ENCODE measurements around the gene SIPA1.
"Not testable (repeated sequence)": the region's sequence is repeated elsewhere in the genome, so short reads cannot be mapped to it uniquely, and the experiment has no call there.

The SIPA1 gene

DNA sequence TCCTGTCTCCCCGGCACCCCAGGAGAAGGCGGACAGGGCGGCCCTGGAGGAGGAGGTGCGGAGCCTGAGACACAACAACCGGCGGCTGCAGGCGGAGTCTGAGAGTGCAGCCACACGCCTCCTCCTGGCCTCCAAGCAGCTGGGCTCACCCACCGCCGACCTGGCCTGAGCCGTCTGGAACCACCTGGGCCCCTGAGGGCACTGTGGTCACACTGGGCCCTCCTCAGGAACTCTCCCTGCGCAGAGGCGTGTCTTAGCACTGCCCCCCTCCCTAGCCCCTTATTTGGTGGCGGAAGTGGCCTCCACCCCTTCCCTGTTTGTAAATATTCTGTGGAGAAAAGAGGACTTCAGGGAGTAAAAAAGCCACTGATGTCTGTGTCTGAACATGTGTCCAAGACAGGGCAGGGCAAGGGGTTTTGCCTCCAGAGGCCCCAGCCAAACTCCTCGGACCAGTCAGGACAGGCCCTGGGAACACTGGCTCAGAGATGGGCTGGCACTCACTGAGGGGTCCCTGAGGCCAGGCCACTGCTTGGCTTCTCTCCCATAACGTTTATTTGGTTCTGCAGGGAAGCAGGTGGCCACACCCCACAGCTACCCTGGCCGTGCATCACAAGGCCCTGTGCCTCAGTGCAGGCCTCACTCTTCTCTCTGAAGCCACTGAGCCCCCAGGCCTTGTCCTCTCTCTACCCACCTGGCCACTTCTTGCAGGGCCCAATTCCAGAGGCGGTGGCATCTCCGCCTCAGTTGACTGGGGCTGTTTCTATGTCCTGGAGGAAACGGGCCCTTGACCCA lies 12.8 kb downstream of the SIPA1 start:
- Mint-ChIP-seq H3K9me3 (no peaks in the 10 kb centered on the region), H3K4me3 (no peak overlapping the region), H3K27ac (no peak overlapping the region), H3K27me3 (no peaks in the 10 kb centered on the region), H3K4me1 (peaks cover 38 to 60% of the 10 kb centered on the region in 2 donors), H3K36me3 (peaks cover 41 to 59% of the 10 kb centered on the region in 2 donors)
- ATAC-seq (replicated peaks) = no peak
- DNase-seq = no peak

DNA sequence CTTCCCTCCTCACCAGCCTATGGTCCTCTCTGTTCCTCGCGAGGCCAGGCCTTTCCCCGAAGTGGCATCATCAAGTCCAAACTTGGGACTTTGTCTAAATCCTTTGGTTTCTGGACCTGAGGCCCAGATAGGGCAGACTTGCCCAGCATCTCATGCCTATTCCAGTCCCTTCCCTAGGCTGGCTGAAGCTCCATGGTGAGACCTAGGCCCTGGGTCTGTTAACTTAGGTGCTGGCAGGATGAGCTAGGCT lies 13.4 kb downstream of the SIPA1 start:
- peak overlapping the region; percentile 97 for H3K27ac Mint-ChIP-seq
- peaks cover 38 to 66% of the 10 kb centered on the region in 2 donors for H3K4me1 Mint-ChIP-seq
- no peaks in the 10 kb centered on the region for H3K9me3 Mint-ChIP-seq
- H3K36me3 Mint-ChIP-seq = peaks cover 42 to 62% of the 10 kb centered on the region in 2 donors
- H3K4me3 Mint-ChIP-seq = peak overlapping the region; percentile 83 to 89
- H3K27me3 Mint-ChIP-seq = no peaks in the 10 kb centered on the region
- DNase-seq (no peak), ATAC-seq (replicated peaks) (no peak)

DNA sequence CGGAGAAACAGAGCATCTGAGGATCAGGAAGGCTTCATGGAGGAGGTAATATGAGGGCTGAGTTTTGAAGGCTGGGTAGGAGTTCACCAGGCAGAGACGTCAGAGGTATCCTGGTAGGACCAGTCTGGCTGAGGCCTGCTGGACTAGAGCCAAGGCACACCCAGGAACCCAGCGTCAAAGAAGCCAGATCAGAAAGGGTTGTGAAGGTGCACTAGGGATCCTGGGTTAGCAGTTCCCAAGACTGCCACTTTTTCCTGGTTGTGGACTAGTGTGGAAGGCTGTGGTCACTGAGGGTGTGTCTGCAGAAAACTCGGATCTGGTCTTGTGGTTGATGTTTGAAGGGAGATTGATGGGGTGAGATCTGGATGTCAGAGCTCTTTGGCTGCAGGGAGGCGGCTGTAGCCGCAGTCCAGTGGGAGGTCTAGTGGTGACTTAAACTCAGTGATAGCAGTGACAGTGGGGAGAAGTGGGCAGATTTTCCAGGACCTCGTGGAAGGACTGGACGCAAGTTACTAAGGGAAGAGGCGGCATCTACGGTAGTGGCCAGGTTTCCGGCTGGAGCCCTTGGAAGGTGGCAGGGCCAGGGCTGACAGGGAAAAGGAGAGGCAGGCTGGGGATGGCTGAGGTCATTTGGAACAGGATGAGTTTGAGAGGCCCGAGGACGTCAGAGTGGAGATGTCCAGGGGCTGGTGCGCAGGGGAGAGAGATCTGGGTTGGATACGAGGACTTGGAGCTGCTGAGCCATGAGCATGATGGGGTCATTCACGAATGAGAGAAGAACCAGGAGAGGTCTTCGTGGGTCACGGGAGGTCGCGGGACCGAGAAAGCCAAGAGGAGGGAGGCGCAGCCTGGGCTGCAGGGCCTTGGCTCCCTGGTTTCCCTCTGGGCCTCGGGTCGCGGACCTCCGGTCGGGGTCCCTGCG lies 13.9 kb downstream of the SIPA1 start:
- Mint-ChIP-seq H3K27me3 (no peaks in the 10 kb centered on the region), H3K9me3 (no peaks in the 10 kb centered on the region), H3K27ac (peak overlapping the region; percentile 97), H3K36me3 (peaks cover 48 to 66% of the 10 kb centered on the region in 2 donors), H3K4me3 (peak overlapping the region; percentile 83 to 89), H3K4me1 (peaks cover 38 to 72% of the 10 kb centered on the region in 2 donors)
- ATAC-seq (replicated peaks) (no peak), DNase-seq (no peak)

DNA sequence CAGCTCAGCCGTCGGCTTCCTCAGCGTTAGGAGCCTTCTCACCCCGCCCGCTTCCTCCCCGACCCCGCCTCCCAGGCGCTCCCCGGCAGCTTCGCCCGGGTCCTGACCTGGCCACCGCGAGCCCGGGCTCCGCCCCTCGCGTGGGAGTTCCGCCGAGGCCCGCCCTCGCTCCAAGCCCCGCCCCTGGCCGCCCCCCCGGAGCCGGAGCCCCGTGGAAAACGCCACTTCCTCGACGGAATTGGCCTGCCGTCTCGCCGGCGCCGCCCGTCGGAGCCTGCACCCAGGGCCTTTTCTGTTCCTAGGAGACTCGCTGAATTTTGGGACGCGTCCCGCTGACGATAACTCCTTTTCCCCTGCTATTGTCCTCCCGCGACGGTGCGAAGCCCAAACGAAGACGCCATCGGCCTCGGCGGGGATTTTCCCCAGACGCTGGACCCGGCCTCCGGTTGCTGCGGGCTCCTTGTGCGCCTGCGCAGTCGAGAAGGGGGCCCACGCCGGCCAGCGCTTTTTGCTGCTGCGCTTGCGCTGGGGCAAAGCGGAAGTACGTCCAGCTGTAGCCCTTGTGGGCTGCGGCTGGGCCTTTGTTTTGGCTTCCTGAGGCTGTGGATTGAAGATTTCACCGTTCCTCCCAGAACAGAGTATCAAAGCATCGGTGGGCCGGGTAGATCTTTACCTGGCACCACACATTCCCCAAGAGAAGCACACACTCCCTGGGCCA lies 14.8 kb downstream of the SIPA1 start:
- Mint-ChIP-seq H3K27ac (peak overlapping the region; percentile 97), H3K36me3 (peaks cover 55 to 72% of the 10 kb centered on the region in 2 donors)
- peak; percentile 84 to 89 for ATAC-seq (replicated peaks)

DNA sequence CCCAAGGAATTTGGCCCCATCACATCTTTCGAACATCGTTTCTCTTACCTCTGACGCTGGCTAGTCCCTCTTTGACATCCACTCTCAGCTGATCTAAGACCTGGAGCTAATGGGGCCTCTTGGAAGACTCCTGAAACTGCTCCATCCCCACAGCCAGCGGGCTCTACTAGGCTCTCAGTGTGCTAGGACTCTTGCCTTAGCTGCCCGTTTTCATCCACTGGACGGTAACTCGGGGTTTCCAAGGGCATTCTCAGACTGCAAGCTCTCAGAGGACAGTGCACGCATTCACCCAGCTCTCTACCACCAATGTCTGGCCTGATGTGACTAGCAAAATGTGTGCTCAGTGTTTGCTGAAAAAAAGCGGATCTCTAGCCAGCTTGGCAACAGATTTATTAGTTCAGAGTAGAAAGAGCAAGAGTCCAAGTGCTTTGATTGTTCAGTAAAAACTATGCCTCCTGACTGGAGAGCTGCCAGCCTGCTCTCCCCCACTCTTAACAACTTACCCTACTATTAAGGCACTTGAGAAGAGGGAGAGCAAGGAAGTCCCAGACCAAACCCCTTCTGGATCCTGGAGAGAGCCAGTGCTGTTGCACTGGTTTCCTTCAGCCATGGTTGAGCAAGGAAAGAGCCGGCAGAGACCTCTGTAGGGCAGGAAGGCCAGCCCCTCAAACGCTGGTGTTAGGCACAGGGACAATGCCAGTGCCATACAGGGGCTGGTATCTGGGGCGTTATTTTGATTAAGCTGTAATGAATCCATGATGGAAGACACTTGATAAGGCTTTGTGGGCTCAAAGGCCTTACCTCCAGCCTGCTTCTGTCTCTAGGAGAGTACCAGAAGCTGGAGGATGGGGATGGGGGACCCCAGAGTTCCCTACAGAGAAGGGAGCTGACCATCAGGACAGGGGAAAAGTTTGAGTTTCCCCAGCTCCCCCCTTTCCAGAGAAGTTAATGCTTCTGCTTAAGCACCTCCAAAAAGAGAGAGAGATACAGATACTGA lies 15.6 kb downstream of the SIPA1 start:
- DNase-seq = no peak
- peak overlapping the region; percentile 97 for H3K27ac Mint-ChIP-seq
- peaks cover 42 to 78% of the 10 kb centered on the region in 2 donors for H3K4me1 Mint-ChIP-seq
- peak overlapping the region; percentile 83 to 89 for H3K4me3 Mint-ChIP-seq
- ATAC-seq (replicated peaks) = peak in 1 of 2 donors; percentile 19
- H3K36me3 Mint-ChIP-seq = peaks cover 52 to 71% of the 10 kb centered on the region in 2 donors
- H3K27me3 Mint-ChIP-seq = no peaks in the 10 kb centered on the region
- no peaks in the 10 kb centered on the region for H3K9me3 Mint-ChIP-seq

More for the DNA sequence above, 14.8 kb downstream of the SIPA1 start:
- H3K9me3 Mint-ChIP-seq = no peaks in the 10 kb centered on the region
- peak; percentile 95 for DNase-seq
- peak overlapping the region; percentile 83 to 89 for H3K4me3 Mint-ChIP-seq
- H3K4me1 Mint-ChIP-seq = peaks cover 43 to 78% of the 10 kb centered on the region in 2 donors
- no peaks in the 10 kb centered on the region for H3K27me3 Mint-ChIP-seq

DNA sequence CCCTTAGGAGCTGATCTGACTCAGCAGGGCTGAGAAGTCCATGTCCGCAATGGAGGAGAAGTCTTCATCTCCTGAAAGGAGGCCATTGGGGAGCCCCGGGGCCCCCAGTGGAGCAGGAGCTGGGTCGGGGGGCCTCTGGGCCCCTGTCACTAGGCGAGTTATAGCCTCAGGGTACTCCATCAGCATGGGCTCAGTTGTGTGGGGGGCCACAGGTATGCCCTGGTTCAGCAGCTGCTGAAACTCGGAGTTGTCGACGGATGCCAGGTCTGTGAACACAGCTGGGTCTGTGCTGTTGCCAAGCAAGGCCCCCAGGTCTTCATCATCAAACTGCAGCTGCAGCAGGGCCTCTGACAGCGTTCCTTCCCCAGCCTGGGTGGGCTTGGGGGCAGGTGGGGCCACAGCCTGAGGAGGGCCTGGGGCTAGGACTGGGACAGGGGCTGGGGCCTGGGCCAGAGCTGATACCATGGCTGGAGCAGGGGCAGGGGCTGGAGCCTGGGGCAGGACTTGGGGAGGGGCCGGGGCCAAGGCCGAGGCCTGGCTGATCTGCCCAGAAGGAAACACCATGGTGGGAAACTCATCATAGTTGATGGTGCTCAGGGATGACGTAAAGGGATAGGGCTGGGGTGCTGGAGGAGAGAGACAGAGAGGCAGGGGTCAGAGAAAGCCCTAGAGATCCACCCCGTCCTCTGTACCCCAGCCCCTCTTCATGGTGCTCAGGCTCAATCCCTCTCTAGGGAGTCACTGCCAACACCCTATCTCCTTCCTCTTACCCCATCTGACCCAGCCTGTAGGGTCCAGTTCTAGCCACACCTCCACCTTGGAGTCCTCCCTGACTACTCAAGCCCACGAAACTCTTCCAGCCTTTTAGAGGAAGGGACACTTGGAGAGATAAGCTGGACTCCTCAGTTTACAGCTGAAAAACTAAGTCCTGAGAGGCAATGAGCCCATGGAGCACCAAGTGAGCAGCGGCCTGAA lies 16.8 kb downstream of the SIPA1 start:
- Mint-ChIP-seq H3K36me3 (peaks cover 53 to 79% of the 10 kb centered on the region in 2 donors), H3K4me3 (peak overlapping the region in 1 of 2 donors; percentile 34), H3K27me3 (no peaks in the 10 kb centered on the region), H3K27ac (peak overlapping the region; percentile 97), H3K9me3 (no peaks in the 10 kb centered on the region), H3K4me1 (peaks cover 48 to 90% of the 10 kb centered on the region in 2 donors)
- DNase-seq = no peak
- ATAC-seq (replicated peaks) = no peak

DNA sequence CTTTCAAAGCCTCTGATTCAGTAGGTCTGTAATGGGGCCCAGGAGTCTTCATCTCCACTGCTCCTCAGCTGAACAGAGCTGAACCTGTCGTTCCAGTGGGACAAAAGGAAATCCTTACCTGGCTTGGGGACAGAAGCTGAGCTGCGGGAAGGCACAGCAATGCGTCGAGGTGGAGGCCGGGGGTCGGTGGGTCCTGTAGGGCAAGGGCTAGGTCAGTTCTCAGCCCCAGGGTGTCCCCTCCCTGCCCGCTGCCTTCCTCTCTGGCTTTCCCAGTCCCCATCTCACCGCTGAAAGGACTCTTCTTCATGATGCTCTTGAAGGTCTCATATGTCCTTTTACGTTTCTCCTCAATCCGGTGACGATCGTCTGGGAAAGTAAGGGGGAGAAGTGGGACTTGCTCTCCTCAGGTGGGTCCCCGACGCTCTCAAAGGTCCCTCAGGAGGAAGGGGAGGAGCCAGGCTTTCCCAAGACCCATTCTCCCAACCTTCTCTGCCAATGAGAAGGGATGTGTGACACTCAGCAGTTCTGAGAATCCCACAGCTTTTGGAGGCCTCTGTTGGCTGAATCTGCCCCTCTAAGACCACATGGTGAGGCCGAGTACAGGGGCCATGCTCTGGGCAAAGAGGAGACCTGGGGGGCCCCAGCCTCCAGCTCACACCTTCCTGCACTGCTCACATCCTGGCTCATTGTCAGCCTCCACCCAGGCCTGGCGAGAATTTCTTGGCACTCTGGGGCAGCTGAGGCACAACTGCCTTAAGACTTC lies 17.9 kb downstream of the SIPA1 start:
- H3K9me3 Mint-ChIP-seq = no peaks in the 10 kb centered on the region
- peak overlapping the region in 1 of 2 donors; percentile 4 for H3K4me3 Mint-ChIP-seq
- peaks cover 51 to 83% of the 10 kb centered on the region in 2 donors for H3K36me3 Mint-ChIP-seq
- H3K27me3 Mint-ChIP-seq = no peaks in the 10 kb centered on the region
- DNase-seq (no peak), ATAC-seq (replicated peaks) (no peak)
- peaks cover 53 to 91% of the 10 kb centered on the region in 2 donors for H3K4me1 Mint-ChIP-seq
- H3K27ac Mint-ChIP-seq = peak overlapping the region; percentile 77

DNA sequence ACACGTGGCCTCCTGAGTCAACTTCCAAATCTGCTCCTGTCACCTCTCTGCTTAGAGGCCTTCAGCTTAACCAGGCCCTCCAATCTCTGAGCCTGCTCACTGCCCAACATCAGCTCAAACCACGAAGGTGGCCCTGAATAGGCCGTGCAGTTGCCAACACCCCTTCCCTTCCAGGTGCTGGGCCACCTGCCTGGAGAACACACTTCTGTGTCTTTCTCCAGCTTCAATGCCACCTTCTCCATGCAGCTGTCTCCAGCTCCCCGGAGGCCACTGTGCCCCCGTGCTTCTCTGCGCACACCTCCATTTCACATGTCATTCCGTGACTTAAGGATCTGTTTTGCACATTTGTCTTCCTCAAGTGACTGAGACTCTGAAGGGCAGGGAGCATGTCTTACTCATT lies 19.5 kb downstream of the SIPA1 start:
- Mint-ChIP-seq H3K27me3 (no peaks in the 10 kb centered on the region), H3K9me3 (no peaks in the 10 kb centered on the region), H3K27ac (no peak overlapping the region), H3K4me3 (no peak overlapping the region), H3K4me1 (peaks cover 40 to 79% of the 10 kb centered on the region in 2 donors), H3K36me3 (peaks cover 40 to 72% of the 10 kb centered on the region in 2 donors)
- no peak for ATAC-seq (replicated peaks)
- DNase-seq = no peak

DNA sequence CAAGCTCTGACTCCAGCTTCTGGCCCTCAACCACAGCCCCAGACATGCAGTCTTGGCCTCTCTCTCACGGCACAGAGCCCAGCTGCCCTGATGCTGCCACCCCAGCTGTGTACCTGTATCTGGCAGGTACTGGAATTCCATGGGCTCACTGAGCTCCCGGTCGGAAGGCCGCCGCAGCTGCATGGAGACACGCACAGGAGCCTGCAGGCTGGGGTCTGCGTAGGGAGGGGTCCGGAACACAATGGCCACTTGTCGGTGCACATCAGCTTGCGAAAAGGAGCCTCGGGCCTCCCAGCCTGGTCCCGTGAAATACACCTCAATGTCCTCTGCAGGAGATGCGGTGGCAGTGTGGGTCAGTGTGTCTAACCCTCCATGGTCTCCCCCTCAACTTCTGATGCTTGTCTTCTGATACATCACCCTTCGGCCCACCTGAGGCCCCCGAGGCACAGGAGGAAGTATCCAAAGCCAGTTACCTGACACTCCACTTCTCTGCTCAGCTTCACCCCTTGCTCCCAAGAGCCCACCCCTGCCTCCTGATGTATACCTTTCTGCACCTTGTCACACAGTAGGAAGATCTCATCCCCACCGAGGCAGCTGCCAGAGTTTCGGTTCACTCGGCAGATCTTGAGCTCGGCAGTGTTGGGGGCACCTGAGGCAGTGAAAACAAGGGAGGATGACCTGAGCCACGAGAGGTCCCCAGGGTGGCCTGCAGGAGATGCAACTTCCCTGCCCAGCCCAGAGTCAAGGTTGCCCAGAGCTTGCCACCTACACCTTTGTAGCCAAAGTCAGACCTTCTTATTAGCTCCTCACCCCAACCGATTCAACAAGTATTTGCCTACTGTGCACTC lies 20.5 kb downstream of the SIPA1 start:
- ATAC-seq (replicated peaks) (no peak), DNase-seq (no peak)
- Mint-ChIP-seq H3K4me1 (peaks cover 32 to 71% of the 10 kb centered on the region in 2 donors), H3K27me3 (no peaks in the 10 kb centered on the region), H3K27ac (no peak overlapping the region), H3K9me3 (no peaks in the 10 kb centered on the region), H3K36me3 (peaks cover 40 to 64% of the 10 kb centered on the region in 2 donors), H3K4me3 (no peak overlapping the region)

DNA sequence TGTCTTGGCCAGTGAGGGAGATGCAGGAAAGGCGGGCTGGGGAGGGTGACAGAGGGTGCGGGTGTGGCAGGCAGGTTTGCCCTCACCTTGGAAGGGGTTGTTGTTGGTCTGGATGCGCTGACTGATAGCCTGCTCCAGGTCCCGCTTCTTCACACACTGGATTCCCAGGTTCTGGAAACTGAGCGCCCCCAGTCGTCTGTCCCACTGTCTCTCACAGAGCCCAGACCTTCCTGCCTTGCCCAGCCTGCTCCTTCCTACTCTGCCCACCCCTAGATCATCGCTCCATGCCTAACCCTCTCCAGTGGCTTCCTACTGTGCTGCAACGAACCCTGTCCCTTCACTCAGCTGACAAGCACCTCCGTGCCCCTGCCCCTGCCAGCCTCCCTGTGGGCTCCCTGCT lies 22.1 kb downstream of the SIPA1 start:
- Mint-ChIP-seq H3K4me3 (peak overlapping the region in 1 of 2 donors; percentile 23), H3K27ac (peak overlapping the region; percentile 17), H3K9me3 (no peaks in the 10 kb centered on the region), H3K36me3 (peaks cover 36 to 53% of the 10 kb centered on the region in 2 donors), H3K27me3 (no peaks in the 10 kb centered on the region), H3K4me1 (peaks cover 27 to 60% of the 10 kb centered on the region in 2 donors)
- ATAC-seq (replicated peaks) (no peak), DNase-seq (no peak)

DNA sequence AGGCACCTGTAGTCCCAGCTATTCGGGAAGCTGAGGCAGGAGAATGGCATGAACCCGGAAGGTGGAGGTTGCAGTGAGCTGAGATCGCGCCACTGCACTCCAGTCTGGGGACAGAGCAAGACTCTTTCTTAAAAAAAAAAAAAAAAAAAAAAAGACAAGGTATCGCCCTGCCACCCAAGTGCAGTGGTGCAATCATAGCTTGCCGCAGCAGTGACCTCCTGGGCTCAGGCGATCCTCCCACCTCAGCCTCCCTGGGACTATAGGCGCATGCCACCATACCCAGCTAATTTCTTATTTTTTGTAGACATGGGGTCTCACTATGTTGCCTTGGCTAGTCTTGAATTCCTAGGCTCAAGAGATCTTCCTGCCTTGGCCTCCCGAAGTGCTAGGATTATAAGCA lies 23.0 kb downstream of the SIPA1 start:
- not testable (repeated sequence) for H3K9me3 Mint-ChIP-seq; H3K27ac Mint-ChIP-seq; DNase-seq; H3K27me3 Mint-ChIP-seq; ATAC-seq (replicated peaks)
- Mint-ChIP-seq H3K4me1 (peaks cover 24 to 52% of the 10 kb centered on the region in 2 donors), H3K4me3 (peak overlapping the region; percentile 82 to 83), H3K36me3 (peaks cover 34 to 44% of the 10 kb centered on the region in 2 donors)
